Sigmoid colon (tissue), 4 donors: ENCODE data around the gene C14orf132.

ENCODE experiments used
- EP300 ChIP-seq, 4 donors: sonication (generic); formaldehyde crosslinking; IDR thresholded peaks; one replicate each; pipeline ENCODE4 v1.6.1; 2017; ENCODE audit warnings: antibody characterized with exemption in 4 of 4
- POLR2A ChIP-seq, 2 donors: fragments of 450-650 bp; IDR thresholded peaks; one replicate each; pipeline ENCODE4 v1.6.1; 2016; ENCODE audit warnings: antibody characterized with exemption in 2 of 2, mild to moderate bottlenecking in 2 of 2, moderate library complexity in 2 of 2
- TF ChIP-seq, protein P1 (sequence below), 4 experiments: fragments of 450-650 bp in 3 of 4; fragments of 200-600 bp in 1 of 4; IDR thresholded peaks; one replicate each; pipeline ENCODE4 v1.5.1; 2016 to 2019; ENCODE audit warnings: antibody characterized with exemption in 4 of 4, mild to moderate bottlenecking in 3 of 4, moderate library complexity in 2 of 4

DNA sequence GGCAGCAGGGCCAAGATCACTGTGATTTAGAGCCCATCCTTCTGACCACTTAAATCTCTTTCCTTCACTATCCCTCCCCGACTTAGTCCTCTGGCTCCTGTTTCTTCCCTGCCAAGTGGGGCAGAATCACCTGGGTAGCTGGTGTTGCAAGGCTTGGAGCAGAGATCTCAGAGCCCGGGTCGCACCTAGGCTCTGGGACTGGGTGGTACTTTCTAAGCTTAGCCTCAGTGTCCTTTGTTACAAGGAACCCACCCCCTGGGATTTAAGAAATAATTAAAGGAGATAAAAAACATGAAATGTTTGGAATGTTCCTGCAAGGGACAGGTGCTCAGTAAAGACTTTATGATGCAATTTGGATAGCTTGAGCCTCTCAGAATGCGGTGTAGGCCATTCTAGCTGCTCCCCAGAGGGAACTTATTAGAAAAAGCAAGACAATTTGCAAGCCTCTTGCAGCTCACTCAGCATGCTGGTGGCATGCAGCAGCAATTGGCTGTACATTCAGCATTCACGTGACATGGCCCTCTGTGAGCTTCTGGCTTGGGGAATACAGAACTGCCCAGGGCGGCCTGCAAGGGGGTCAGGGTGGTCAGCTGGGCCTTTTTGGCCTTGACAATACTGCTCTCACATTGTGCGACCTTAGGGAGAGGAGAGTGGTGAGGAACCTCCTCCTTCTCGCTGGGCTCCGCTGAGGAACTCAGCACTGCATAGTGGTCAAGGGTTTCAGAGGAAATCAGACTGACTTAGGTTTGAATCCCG, 16.8 kb downstream of the C14orf132 start:
- TF ChIP-seq, protein P1, sequence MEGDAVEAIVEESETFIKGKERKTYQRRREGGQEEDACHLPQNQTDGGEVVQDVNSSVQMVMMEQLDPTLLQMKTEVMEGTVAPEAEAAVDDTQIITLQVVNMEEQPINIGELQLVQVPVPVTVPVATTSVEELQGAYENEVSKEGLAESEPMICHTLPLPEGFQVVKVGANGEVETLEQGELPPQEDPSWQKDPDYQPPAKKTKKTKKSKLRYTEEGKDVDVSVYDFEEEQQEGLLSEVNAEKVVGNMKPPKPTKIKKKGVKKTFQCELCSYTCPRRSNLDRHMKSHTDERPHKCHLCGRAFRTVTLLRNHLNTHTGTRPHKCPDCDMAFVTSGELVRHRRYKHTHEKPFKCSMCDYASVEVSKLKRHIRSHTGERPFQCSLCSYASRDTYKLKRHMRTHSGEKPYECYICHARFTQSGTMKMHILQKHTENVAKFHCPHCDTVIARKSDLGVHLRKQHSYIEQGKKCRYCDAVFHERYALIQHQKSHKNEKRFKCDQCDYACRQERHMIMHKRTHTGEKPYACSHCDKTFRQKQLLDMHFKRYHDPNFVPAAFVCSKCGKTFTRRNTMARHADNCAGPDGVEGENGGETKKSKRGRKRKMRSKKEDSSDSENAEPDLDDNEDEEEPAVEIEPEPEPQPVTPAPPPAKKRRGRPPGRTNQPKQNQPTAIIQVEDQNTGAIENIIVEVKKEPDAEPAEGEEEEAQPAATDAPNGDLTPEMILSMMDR (IDR thresholded peaks at IDR 0.05): no peak
- TF ChIP-seq POLR2A (IDR thresholded peaks at IDR 0.05) (no peak), EP300 (IDR thresholded peaks at IDR 0.05) (no peak)
